Measurements from ENCODE around the gene FDXR. TPM values are rescaled to one million over a fixed set of nuclear protein-coding genes. Genes with fewer than 3 reads are reported as not detected.

Gene FDXR
- total RNA-seq: 7.8 TPM
- polyA plus RNA-seq: 10 to 100 TPM in 2 of 4 donors, 1 to 10 TPM in 2; 5.4 to 15.7 (median 10.5) TPM

DNA sequence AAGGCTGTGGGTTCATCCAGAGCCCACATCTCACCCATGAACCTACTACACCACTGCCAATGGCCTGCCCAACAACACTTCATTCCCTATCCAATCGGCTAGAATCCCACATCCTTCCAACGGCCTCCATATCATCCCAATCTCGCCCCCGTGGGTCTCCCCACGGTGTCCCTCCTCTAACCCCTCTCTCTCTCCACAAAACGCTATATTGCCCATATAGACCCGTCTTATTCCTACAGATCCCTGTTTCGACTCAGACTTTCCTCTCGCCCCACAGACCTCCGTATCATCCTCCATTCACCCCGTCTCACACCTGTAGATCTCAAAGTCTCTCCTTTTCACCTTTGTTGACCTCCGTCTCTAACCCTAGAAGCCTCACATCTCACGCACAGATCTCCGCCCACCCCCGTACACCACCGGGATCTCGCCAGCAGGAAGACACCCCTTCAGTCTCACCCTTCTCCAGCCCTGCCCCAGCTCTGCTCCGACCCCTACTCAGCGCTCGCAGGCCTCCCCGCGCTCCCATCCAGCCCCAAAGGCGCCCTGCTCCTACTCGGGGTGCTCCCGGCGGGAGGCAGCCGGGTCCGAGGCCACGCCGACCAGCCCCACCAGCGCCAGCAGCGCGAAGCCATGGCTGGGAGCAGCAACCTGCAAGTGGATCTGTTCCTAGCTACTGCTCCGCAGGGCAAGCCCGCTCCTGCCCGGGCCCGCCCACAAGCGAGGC, at the start of gene FDXR:
Gene FDXR (minus strand): TSS at position 682 of the 724 bp plus-strand sequence. CDS start 50 bp downstream, at position 632.
- peak within 1 kb of the TSS; percentile 84 for H3K4me3 ChIP-seq (ENCODE audit: low read depth, low read length)
- H3K27ac ChIP-seq (ENCODE audit: insufficient read depth, low read length, poor library complexity, severe bottlenecking): peak within 1 kb of the TSS; percentile 92
- Mint-ChIP-seq H3K4me1 (peaks cover 4 to 30% (median 18%) of the 10 kb centered on the region in 4 donors), H3K9me3 (no peaks in the 10 kb centered on the region), H3K36me3 (peaks cover 8% of the 10 kb centered on the region), H3K4me3 (peak within 1 kb of the TSS; percentile 90 to 99 (median 97)), H3K27me3 (peaks cover 7% of the 10 kb centered on the region), H3K27ac (peak within 1 kb of the TSS; percentile 97 to 99 (median 98))
- no peaks in the 10 kb centered on the region for H3K36me3 ChIP-seq (ENCODE audit: control insufficient read depth, insufficient read depth, low read length)
- no peaks in the 10 kb centered on the region for H3K9me3 ChIP-seq (ENCODE audit: control insufficient read depth in 2 of 2, low read length in 2 of 2)
- ATAC-seq (ENCODE audit: low read depth in 2 of 2): peak; percentile 1
- H3K4me1 ChIP-seq (ENCODE audit: control insufficient read depth, insufficient read depth, low read length, poor library complexity, severe bottlenecking): peaks cover 24% of the 10 kb centered on the region
- no peaks in the 10 kb centered on the region for H3K27me3 ChIP-seq (ENCODE audit: control insufficient read depth, insufficient read depth, low read length)
- DNase-seq: no peak

DNA sequence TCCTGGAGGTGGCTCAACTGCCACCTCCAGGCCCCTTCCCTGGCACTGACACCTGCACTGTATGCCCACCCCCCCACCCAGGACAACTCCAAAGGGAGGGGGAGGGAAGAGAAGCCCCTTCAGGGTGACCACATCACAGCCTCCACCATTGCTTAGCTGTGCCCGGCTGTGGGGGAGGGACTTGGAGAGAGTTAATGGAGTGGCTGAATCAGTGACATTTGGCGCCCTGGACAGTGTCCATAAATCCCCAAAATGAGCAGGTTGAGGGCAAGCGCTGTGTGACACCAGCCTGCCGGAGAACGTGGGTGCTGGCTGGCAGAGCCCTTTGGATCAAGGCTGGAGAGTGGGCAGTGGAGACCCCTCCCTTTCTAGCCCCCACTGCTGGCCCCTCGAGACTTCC, 49.4 kb upstream of the FDXR start:
- H3K4me1 Mint-ChIP-seq: peaks cover 0 to 22% (median 0%) of the 10 kb centered on the region in 4 donors
- ATAC-seq (ENCODE audit: low read depth in 2 of 2): no peak
- Histone ChIP-seq H3K9me3 (ENCODE audit: control insufficient read depth in 2 of 2, low read length in 2 of 2) (no peaks in the 10 kb centered on the region), H3K36me3 (ENCODE audit: control insufficient read depth, insufficient read depth, low read length) (no peaks in the 10 kb centered on the region), H3K4me1 (ENCODE audit: control insufficient read depth, insufficient read depth, low read length, poor library complexity, severe bottlenecking) (peaks cover 19% of the 10 kb centered on the region), H3K4me3 (ENCODE audit: low read depth, low read length) (no peak overlapping the region), H3K27me3 (ENCODE audit: control insufficient read depth, insufficient read depth, low read length) (peaks cover 9% of the 10 kb centered on the region), H3K27ac (ENCODE audit: insufficient read depth, low read length, poor library complexity, severe bottlenecking) (no peak overlapping the region)
- H3K9me3 Mint-ChIP-seq: peaks cover 0 to 1% (median 0%) of the 10 kb centered on the region in 7 donors
- no peaks in the 10 kb centered on the region for H3K36me3 Mint-ChIP-seq
- DNase-seq: no peak
- no peak overlapping the region for H3K27ac Mint-ChIP-seq
- peak overlapping the region in 2 of 4 donors; percentile 54 to 67 for H3K4me3 Mint-ChIP-seq
- H3K27me3 Mint-ChIP-seq: peaks cover 64% of the 10 kb centered on the region

- H3K4me1 Mint-ChIP-seq: peaks cover 0 to 22% (median 0%) of the 10 kb centered on the region in 4 donors
- ATAC-seq (ENCODE audit: low read depth in 2 of 2) (no peak), DNase-seq (no peak)
- Histone ChIP-seq H3K4me1 (ENCODE audit: control insufficient read depth, insufficient read depth, low read length, poor library complexity, severe bottlenecking) (peaks cover 19% of the 10 kb centered on the region), H3K36me3 (ENCODE audit: control insufficient read depth, insufficient read depth, low read length) (no peaks in the 10 kb centered on the region), H3K27me3 (ENCODE audit: control insufficient read depth, insufficient read depth, low read length) (peaks cover 6% of the 10 kb centered on the region), H3K27ac (ENCODE audit: insufficient read depth, low read length, poor library complexity, severe bottlenecking) (no peak overlapping the region), H3K4me3 (ENCODE audit: low read depth, low read length) (no peak overlapping the region), H3K9me3 (ENCODE audit: control insufficient read depth in 2 of 2, low read length in 2 of 2) (no peaks in the 10 kb centered on the region)
- H3K9me3 Mint-ChIP-seq: peaks cover 0 to 1% (median 0%) of the 10 kb centered on the region in 7 donors
- H3K27ac Mint-ChIP-seq: no peak overlapping the region
- H3K36me3 Mint-ChIP-seq: no peaks in the 10 kb centered on the region
- no peak overlapping the region for H3K4me3 Mint-ChIP-seq
- peaks cover 62% of the 10 kb centered on the region for H3K27me3 Mint-ChIP-seq
Observed at GRCh38 chr17:74921769-74922168, 49.0 kb upstream of the FDXR start.

GRCh38 chr17:74921026-74921681, 48.4 kb upstream of the FDXR start:
- peaks cover 6% of the 10 kb centered on the region for H3K27me3 ChIP-seq (ENCODE audit: control insufficient read depth, insufficient read depth, low read length)
- ATAC-seq (ENCODE audit: low read depth in 2 of 2) (no peak), DNase-seq (no peak)
- H3K4me3 Mint-ChIP-seq: peak overlapping the region in 1 of 4 donors; percentile 54
- H3K4me3 ChIP-seq (ENCODE audit: low read depth, low read length): no peak overlapping the region
- no peaks in the 10 kb centered on the region for H3K36me3 Mint-ChIP-seq
- no peak overlapping the region for H3K27ac Mint-ChIP-seq
- no peak overlapping the region for H3K27ac ChIP-seq (ENCODE audit: insufficient read depth, low read length, poor library complexity, severe bottlenecking)
- no peaks in the 10 kb centered on the region for H3K36me3 ChIP-seq (ENCODE audit: control insufficient read depth, insufficient read depth, low read length)
- H3K4me1 Mint-ChIP-seq: peaks cover 0 to 22% (median 0%) of the 10 kb centered on the region in 4 donors
- peaks cover 19% of the 10 kb centered on the region for H3K4me1 ChIP-seq (ENCODE audit: control insufficient read depth, insufficient read depth, low read length, poor library complexity, severe bottlenecking)
- H3K9me3 ChIP-seq (ENCODE audit: control insufficient read depth in 2 of 2, low read length in 2 of 2): no peaks in the 10 kb centered on the region
- peaks cover 0 to 1% (median 0%) of the 10 kb centered on the region in 7 donors for H3K9me3 Mint-ChIP-seq
- peaks cover 56% of the 10 kb centered on the region for H3K27me3 Mint-ChIP-seq

DNA sequence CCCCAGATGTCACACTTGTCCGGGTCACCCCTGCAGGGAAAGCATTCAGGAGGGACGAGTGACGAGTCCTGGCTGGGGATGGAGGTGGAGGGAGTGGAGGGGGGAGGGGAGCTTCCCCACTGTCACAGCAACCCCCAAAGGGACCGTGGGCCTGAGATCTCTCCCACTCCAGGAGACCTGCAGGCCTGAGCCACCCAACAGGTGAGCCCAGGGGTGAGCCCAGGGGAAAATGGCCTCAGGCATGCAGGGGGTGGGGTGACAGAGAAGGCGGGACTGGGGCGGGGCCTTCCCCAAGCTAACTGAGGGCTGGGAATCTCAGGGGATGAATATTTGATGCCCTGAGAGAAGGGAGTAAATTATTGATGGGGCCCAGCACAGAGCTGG, 47.8 kb upstream of the FDXR start:
- peaks cover 0 to 1% (median 0%) of the 10 kb centered on the region in 7 donors for H3K9me3 Mint-ChIP-seq
- H3K4me1 Mint-ChIP-seq: peaks cover 0 to 22% (median 0%) of the 10 kb centered on the region in 4 donors
- H3K27me3 Mint-ChIP-seq: peaks cover 51% of the 10 kb centered on the region
- no peak overlapping the region for H3K27ac Mint-ChIP-seq
- no peaks in the 10 kb centered on the region for H3K36me3 Mint-ChIP-seq
- peaks cover 3% of the 10 kb centered on the region for H3K27me3 ChIP-seq (ENCODE audit: control insufficient read depth, insufficient read depth, low read length)
- peaks cover 19% of the 10 kb centered on the region for H3K4me1 ChIP-seq (ENCODE audit: control insufficient read depth, insufficient read depth, low read length, poor library complexity, severe bottlenecking)
- peak overlapping the region in 1 of 4 donors; percentile 54 for H3K4me3 Mint-ChIP-seq
- no peak overlapping the region for H3K4me3 ChIP-seq (ENCODE audit: low read depth, low read length)
- H3K27ac ChIP-seq (ENCODE audit: insufficient read depth, low read length, poor library complexity, severe bottlenecking): no peak overlapping the region
- H3K36me3 ChIP-seq (ENCODE audit: control insufficient read depth, insufficient read depth, low read length): no peaks in the 10 kb centered on the region
- DNase-seq (no peak), ATAC-seq (ENCODE audit: low read depth in 2 of 2) (no peak)
- no peaks in the 10 kb centered on the region for H3K9me3 ChIP-seq (ENCODE audit: control insufficient read depth in 2 of 2, low read length in 2 of 2)

DNA sequence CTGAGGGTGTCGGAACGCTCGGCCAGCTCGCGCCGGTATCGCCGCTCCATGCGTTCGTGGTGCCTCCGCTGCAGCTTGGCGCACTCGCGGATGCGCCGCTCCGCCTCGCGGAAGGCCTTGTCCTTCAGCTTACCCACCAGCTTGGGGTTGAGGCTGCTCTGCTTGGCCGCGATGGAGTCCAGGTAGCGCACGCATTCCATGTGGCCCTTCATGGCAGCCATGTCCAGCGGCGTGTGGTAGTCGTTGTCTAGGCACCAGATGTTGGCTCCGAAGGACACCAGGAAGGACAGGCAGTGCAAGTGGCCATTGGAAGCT, 47.5 kb upstream of the FDXR start:
- peaks cover 0 to 22% (median 0%) of the 10 kb centered on the region in 4 donors for H3K4me1 Mint-ChIP-seq
- peaks cover 0 to 1% (median 0%) of the 10 kb centered on the region in 7 donors for H3K9me3 Mint-ChIP-seq
- Histone ChIP-seq H3K27me3 (ENCODE audit: control insufficient read depth, insufficient read depth, low read length) (peaks cover 2% of the 10 kb centered on the region), H3K27ac (ENCODE audit: insufficient read depth, low read length, poor library complexity, severe bottlenecking) (no peak overlapping the region), H3K36me3 (ENCODE audit: control insufficient read depth, insufficient read depth, low read length) (no peaks in the 10 kb centered on the region), H3K9me3 (ENCODE audit: control insufficient read depth in 2 of 2, low read length in 2 of 2) (no peaks in the 10 kb centered on the region), H3K4me1 (ENCODE audit: control insufficient read depth, insufficient read depth, low read length, poor library complexity, severe bottlenecking) (peaks cover 19% of the 10 kb centered on the region), H3K4me3 (ENCODE audit: low read depth, low read length) (no peak overlapping the region)
- no peak for DNase-seq
- H3K36me3 Mint-ChIP-seq: no peaks in the 10 kb centered on the region
- no peak overlapping the region for H3K27ac Mint-ChIP-seq
- no peak overlapping the region for H3K4me3 Mint-ChIP-seq
- ATAC-seq (ENCODE audit: low read depth in 2 of 2): no peak
- peaks cover 47% of the 10 kb centered on the region for H3K27me3 Mint-ChIP-seq

DNA sequence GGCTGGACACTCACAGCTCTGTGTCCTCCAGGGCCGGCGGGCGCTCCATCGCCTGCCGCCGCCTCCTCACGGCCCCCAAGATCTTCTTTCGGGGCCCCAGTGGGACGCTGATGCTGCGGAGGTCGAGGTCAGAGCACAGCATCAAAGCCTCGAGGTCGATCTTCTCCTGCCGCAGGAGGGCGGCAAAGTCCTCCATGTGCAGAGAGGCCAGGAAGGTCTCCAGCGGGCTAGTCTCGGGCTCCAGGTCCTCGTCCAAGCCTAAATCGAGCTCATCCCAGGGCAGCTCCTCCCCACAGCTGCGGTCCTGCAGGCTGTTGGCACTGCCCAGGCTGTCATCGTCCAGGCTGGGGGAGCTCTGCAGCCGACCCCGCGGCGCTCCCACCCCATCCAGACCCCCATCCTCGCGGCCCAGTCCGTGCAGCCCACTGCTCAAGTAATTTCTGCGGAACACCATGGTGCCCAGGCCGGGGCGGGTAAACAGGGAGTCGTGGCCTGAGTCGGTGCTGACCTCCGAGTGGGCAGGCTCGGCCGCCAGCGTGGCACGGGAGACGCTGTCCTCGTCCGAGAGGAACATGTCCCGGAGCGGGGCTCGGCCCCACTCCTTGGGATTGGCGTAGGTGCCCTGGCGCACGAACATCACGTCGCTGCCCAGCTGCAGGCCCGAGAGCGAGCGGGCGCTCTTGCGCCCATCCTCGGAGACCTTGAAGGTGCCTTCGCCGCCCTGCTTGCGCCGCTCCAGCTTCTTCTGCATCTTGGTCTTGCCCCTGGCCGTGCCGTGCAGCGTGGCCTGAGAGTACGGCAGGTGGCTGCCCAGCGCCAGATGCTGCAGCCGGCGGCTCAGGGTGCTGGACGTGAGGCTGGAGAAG, 46.9 kb upstream of the FDXR start:
- Histone ChIP-seq H3K9me3 (ENCODE audit: control insufficient read depth in 2 of 2, low read length in 2 of 2) (no peaks in the 10 kb centered on the region), H3K27ac (ENCODE audit: insufficient read depth, low read length, poor library complexity, severe bottlenecking) (no peak overlapping the region), H3K4me1 (ENCODE audit: control insufficient read depth, insufficient read depth, low read length, poor library complexity, severe bottlenecking) (peaks cover 19% of the 10 kb centered on the region), H3K4me3 (ENCODE audit: low read depth, low read length) (no peak overlapping the region), H3K36me3 (ENCODE audit: control insufficient read depth, insufficient read depth, low read length) (no peaks in the 10 kb centered on the region), H3K27me3 (ENCODE audit: control insufficient read depth, insufficient read depth, low read length) (peaks cover 2% of the 10 kb centered on the region)
- Mint-ChIP-seq H3K9me3 (peaks cover 0 to 1% (median 0%) of the 10 kb centered on the region in 7 donors), H3K4me3 (no peak overlapping the region), H3K27ac (no peak overlapping the region), H3K36me3 (no peaks in the 10 kb centered on the region), H3K4me1 (peaks cover 0 to 16% (median 0%) of the 10 kb centered on the region in 4 donors), H3K27me3 (peaks cover 42% of the 10 kb centered on the region)
- DNase-seq: peak in 1 of 3 donors; percentile 14
- no peak for ATAC-seq (ENCODE audit: low read depth in 2 of 2)
